Measurements from ENCODE around the gene CYP2U1.
"Not testable (repeated sequence)": the region's sequence is repeated elsewhere in the genome, so short reads cannot be mapped to it uniquely, and the experiment has no call there.

The CYP2U1 gene

DNA sequence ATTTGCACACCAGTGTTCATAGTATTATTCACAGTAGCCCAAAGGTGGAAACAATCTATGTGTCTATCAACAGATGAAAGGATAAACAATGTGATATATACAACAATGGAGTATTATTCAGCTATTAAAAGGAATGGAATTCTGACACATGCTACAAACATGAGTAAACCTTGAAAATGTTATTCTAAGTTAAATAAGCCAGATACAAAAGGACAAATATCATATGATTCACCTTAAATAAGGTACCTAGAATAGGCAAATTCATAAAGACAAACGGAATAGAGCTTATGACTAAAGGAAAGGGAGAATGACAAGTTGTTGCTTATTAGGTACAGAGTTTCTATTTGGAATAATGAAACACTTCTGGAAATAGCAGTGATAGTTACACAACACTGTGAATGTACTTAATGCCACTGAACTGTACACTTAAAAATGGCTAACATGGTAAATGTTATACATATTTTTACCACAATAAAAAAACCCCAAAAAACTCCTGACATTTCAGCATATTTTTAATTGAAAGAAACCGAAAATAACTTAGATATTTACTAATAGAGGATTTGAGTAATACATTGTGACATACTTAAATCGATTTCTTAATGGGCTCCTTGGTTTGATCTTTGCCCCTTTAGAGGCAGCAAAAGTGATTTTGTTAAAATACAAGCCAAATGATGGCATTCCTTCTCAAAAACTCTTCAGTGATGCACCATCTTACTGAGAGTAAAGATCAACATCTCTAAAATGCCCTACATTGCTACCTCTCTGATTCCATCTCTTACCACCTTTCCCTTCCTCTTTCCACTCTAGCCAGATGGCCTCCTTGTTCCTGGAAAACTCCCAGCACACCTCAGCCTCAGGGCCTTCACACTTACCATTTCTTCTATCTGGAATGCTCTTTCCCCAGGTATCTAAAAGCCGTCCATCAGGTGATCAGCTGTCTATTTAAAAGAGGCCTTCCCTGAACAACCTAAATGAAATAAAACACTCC lies 8.6 kb upstream of the CYP2U1 start:
- no peak for DNase-seq

DNA sequence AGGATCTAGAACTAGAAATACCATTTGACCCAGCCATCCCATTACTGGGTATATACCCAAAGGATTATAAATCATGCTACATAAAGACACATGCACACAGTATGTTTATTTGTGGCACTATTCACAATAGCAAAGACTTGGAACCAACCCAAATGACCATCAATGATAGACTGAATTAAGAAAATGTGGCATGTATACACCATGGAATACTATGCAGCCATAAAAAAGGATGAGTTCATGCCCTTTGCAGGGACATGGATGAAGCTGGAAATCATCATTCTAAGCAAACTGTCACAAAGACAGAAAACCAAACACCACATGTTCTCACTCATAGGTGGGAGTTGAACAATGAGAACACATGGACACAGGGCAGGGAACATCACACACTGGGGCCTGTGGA lies 5.6 kb upstream of the CYP2U1 start:
- DNase-seq = not testable (repeated sequence)

DNA sequence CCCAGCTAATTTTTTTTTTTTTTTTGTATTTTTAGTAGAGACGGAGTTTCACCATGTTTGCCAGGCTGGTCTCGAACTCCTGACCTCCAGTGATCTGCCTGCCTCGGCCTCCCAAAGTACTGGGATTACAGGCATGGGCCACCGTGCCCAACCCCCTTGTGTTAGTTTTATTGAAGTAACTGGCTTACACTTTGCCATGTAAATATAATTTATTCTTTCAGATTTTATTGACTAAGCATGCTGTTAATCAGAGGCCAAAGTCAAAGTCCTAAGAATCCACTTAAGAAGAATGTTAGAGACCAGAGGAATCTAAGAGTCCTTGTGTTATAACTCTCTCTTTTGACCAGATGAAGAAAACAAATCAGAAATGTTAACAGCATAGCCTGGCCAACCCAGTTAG lies 4.5 kb upstream of the CYP2U1 start:
- DNase-seq = not testable (repeated sequence)

DNA sequence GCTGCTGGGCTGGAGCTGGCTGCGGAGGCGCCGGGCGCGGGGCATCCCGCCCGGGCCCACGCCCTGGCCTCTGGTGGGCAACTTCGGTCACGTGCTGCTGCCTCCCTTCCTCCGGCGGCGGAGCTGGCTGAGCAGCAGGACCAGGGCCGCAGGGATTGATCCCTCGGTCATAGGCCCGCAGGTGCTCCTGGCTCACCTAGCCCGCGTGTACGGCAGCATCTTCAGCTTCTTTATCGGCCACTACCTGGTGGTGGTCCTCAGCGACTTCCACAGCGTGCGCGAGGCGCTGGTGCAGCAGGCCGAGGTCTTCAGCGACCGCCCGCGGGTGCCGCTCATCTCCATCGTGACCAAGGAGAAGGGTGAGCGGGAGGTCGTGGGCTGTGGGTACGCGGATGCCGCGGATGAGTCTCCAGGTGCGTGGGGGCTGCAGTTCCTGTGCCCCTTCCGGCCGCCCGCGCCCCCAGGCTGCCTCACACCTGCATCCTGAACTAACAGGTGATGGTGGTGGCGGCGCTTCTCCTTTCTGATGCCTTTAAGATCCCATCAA lies 499 bp downstream of the CYP2U1 start:
- no peak for DNase-seq

DNA sequence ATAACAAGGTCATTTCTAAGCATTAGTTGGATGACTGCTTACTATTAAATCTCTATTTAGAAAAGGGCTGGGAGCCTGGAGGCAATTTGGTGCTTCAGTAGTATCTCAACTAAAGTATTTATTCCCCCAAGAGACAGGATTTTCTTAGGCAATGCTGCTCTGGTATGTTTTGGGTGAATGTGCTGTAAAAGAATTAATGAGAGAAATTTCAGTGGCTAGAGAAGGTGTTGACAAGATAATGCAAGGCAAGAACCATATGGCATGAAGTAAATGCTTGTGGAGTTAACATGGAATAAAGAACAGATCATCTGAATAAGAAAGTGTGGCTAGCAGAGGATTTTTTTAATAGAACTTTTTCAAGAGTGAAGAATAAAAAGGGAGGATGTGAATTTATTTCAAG lies 3.9 kb downstream of the CYP2U1 start:
- no peak for DNase-seq

DNA sequence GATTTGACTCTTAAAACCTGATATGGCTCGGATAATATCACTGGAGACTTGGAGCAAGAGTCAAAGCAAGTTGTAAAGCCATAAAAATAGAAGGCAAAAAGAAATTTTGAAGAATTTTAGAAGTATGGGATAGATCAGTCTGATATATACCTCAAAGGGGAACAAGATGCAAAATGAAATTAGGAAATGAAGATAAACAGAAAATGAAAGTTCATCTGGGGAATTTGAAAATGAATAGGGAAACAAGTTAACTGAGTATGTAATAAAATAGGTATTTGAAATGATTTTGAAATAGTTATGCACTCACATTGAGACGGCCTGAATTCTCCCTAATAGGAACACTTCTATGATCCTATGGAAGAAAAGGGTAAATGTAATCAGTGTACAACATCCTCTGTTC lies 5.7 kb downstream of the CYP2U1 start:
- no peak for DNase-seq

DNA sequence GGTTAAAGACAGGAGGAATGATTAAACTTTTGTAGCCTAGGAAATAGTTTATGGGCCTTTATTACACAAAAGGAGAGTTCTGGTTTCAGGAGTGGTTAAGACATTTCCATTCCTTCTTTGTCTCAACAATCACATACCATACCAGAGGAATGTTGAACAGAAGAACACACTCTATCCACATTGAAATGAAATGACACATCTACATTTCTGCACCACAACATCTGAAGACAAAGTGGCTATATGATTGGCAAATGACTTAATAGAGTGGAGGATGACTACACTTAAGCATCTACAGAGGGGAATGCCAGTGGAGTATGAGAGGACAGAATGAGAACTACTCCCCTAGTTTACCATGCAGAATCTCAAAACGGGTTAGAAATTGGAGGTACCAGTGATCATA lies 8.0 kb downstream of the CYP2U1 start:
- DNase-seq = no peak

DNA sequence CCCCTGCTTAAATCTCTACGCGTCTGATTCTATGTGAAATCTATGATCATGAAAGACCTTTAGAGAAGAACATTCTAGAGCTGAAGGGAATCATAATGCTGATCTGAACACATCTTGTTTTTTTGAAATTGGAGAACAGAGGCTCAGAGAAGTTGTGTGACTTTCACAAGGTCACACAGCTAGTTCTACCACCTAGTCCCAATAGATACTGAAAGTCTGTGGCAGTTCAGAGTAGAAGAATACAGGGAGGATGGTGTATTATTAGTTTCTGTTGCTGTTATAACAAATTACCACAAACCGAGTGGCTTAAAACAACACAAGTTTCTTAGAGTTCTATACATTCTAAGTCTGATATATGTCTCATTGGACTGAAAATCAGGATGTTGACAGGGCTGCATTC lies 14.5 kb downstream of the CYP2U1 start:
- no peak for DNase-seq

DNA sequence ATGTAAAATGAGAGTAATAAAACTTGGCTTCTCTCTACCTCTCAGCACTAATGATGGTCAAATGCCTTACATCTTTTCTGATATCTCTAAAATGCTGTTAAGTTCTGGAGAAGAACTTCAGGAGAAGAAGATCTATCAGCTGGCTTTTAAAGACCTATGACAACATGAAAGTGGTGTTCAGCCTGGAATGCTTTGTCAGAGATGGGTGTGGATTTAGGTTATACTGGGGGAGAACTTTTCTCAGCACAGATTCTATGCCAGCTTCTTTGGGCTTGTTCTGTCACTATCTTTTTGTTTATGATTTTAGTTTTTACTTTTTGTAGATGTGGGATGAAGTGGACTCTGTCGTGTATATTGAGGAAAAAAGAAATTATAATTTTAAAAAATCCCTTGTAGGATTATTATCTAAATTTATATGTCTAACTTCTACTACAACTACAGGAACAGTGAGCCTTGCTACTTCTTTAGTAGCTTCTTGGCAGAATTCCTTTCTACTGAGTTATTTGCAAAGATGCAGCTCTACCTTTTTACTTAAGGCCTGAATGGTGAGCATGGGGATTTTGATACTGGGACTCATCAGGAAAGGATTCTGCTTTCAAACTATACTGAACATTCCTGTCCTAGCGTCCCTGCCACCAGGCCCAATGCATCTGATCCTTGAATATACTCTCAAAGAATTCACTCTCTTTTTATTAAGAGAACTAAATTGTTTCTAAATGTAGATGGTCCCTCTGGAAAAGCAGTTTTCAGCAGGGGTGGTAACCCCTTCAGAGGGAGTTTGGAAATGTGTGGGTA lies 19.6 kb downstream of the CYP2U1 start:
- DNase-seq = no peak

DNA sequence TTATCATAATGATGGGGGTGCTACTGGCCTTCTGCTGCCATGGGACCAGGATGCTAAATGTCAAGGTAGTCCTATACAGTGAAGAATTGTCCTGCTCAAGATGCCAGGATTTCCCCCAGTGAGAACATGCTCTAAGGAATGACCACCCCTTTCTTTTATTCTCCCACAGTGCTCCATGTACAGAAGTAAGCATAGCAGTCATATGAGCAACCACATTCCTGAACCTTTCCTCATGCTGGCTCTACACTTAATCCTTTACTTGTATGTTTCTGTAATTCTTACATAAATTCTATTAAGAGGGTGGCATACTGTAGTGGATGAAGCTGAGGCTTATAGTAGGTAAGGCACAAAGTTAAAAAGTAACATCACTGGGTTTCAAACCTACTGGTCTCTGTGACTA lies 20.2 kb downstream of the CYP2U1 start:
- DNase-seq = no peak

DNA sequence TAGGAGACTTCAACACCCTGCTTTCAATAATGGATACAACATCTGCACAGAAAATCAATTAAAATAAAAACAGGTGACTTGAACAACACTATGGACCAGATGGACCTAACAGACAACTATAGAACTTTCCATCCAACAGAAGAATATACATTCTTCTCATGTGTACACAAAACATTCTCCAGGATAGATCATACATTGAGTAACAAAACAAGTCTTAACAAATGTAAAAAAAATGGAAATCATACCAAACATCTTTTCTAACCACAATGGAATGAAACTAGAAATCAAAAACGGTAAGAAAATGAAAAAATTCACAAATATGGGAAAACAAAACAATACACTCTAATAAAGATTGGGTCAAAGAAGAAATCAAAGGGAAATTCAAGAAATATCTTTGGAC lies 24.7 kb downstream of the CYP2U1 start:
- no peak for DNase-seq

DNA sequence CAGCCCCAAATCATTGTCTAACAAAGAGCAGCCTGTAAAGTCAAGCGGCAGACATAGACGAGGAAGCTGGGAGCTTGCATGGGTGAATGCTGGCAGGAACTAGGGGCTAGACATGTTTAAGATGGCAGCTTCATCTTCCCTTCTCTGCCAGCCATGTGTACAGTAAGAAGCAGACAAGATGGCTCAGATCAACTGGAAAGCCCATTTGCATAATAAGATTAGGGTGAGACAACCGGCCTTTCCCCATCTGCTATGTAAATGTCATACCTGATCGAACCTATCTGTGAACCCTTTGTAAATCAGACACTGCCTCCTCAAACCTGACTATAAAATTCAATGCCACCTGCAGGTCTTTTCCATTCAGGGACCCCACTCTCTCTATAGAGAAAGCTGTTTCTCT lies 35.6 kb downstream of the CYP2U1 start:
- DNase-seq = no peak

DNA sequence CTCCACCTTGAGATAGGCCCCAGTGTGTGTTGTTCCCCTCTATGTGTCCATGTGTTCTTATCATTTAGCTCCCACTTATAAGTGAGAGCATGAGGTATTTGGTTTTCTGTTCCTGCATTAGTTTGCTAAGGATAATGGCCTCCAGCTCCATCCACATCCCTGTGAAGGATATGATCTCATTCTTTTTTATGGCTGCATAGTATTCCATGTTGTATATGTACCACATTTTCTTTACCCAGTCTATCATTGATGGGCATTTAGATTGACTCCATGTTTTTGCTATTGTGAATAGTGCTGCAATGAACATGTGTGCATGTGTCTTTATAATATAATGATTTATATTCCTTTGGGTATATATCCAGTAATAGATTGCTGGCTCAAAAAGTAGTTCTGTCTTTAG lies 36.2 kb downstream of the CYP2U1 start:
- DNase-seq = not testable (repeated sequence)

DNA sequence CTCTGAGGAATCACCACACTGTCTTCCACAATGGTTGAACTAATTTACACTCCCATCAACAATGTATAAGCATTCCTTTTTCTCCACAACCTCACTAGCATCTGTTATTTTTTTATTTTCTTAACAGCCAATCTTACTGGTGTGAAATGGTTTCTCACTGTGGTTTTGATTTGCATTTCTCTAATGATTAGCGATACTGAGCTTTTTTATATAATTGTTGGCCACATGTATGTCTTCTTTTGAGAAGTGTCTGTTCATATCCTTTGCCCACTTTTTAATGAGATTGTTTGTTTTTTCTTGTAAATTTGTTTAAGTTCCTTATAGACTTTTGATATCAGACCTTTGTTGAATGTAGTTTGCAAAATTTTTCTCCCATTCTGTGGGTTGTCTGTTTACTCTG lies 36.6 kb downstream of the CYP2U1 start:
- DNase-seq = not testable (repeated sequence)

DNA sequence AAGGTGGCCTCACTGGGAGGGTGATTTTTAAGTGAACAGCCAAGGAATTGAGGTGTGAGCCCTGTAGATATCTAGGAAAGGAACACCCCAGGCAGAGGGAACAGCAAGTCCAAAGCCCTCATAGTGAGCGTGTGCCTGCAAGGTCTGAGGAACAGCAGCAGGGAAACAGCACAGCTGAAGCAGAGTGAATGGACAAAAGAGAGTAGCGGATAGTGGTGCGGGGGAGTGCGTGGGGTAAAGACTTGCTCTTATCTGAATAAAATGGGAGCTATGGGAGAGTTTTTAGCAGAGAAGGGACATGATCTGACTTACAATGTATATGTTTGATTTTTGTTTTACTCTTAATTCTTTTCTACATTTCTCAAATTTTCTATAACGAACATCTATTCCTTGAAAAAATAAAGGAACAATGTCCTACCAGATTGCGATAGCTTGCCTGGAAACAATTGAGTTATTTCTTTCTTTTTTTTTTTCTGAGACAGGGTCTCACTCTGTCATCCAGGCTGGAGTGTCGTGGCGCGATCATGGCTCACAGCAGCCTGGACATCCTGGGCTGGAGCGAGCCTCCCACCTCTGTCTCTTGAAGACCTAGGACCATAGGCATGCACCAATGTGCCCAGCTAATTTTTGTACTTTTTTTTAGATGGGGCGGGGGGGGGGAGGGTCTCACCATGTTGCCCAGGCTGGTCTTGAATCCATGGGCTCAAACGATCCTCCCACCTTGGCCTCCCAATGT lies 38.9 kb downstream of the CYP2U1 start:
- no peak for DNase-seq

DNA sequence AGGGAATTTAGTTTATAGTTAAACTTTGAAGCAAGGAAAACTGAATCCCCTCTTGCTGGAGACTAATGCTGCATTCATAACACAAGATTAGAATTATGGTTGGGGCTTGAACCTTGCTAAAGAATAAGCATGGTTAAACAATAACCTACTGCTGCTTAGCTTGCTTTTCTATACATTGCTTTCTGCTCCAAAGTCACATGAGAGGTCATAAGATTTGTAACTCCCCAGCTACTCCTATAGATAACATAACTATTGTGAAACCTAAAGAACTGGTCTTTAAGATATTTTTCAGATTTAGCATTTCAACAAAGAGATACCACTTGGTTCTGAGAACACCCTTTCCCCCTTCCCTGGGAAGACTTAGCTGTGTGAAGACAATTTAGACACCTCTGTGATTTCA lies 41.3 kb downstream of the CYP2U1 start:
- DNase-seq = no peak

DNA sequence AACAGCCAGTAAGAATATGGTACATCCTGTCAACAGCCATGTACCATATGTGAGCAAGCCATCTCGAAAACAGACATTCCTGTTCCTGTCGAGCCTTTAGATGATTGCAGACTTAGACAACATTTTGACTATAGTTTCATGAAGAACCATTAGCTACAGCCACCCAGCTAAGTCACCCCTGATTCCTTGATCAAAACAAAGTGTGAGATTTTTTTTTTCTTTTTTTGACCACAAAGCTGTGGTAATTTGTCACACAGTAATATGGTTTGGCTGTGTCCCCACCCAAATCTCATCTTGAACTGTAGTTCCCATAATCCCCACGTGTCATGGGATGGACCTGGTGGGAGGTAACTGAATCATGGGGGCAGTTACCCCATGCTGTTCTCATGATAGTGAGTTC lies 43.2 kb downstream of the CYP2U1 start:
- DNase-seq = no peak

DNA sequence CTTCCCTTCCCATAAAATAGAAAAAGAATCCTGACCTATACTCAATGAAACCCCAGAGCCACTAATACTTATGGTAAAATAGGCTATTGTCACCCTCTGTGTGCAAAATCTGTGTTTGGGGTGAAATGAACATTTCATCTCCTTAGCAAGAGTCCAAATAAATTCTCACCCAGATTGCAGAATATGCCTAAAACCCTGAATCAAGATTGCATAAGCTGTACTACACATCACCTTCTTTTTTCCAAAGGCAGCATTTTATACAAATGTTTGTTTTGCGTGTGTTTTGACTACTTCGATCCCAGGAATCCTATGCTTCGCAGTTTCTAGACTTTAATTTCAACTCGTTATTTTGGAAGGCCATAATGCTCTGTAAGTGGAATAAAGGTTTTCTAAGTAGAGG lies 46.1 kb downstream of the CYP2U1 start:
- DNase-seq = no peak

DNA sequence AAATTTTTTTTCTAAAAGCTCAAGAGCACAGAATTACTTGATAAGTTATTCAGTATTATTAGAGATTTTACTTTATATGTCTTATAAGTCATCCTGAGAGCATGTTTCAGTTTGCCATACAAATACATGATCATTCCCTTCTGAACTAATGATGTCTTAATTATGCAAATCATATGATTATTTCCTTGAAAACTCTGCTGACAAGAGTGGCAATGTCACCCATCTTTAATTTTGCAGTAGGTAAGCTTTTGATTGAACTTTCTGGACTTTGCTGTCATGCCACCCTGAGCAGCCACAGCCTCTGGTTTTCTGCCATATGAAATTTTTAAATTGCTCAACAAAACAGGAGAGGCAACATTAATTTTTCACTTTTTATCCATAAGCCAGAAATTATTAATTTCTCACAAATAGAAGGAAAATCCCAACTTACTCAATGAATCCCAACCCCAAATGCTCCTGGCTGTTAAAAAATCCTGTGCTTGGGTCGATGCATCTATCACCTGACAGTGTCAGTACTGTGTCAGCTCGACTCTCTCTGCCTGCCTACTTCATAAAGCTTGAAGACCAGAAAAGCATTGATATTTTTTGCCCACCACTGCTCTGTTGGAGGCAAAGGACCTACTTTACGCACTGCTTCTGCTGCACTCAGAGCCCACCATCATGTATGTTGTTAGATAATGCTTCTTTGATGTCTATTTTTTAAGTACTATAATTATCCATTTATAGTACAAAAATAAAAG lies 46.8 kb downstream of the CYP2U1 start:
- no peak for DNase-seq

DNA sequence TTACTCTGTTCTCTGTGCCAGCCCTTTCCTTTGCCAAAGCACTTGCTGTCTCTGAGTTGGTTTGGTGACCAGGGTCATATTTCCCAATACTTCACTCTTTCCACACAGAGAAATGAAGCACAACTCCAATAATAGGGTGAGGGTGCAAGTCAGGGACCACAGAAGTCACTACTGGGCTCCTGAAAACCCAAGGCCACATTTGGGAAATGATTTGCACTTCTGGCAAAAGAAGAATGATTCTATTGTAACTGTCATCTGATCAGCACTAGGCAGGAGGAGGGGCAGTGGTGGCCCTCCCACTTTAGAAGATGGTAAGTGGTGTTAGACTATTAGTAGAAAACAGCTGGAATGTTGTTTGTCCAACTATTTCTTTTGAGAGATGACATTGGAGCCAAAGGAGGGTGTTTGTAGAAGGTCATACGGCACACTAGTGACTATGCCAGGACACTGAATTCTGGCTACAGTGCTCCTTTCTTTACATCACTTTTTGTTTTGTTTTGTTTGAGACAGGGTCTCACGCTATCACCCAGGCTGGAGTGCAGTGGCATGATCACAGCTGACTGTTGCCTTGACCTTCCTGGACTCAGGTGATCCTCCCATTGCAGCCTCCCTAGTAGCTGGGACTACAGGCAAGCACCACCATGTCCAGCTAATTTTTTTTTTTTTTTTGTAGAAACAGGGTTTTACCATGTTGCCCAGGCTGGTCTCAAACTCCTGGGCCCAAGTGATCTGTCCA lies 47.5 kb downstream of the CYP2U1 start:
- no peak for DNase-seq

DNA sequence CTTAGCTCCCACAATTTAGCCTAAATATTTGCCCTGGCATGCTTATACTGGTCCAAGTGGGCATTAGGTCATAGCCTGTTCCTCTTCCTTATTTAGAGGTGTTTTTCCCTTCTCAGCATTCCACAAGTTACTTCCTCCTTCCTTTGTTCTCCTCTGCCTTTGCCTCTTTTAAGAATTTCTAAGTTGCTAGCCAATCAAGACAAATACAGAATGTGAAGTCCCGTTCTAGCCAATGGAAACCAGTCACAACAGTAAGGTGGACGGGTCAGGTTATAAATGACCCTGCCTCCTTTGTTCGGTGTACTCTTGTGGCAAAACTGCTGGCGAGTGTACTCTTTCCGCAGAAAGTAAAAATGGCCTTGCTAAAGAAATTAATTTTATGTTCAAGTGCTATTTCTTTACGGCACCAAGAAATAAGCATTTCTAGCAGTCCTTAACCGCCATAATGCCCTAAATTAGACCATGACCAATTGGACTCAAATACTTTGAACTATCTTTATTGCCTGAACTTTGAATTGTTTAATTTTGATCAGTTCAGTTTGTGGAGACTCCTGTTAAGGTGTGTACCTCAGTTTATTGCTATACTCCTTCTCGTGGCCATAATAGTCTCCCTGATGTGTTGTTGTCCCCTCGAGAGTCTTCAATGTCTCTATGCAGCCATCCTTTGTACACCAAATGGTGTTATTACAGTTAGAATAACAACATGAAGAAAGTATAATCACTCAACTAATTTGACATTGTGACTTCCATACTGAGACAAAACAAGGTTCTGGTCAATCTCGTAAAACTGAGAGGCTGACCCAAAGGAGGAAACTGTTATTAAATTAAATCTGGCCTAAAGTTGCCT lies 56.8 kb downstream of the CYP2U1 start:
- no peak for DNase-seq

All from activated T-cell treated with anti-CD3 and anti-CD28 coated beads, Interleukin-2, amount 50 U/mL, for 1 hour (primary cell).